Right renal cortex interstitium (tissue), 3 donors: ENCODE data around the gene PLPP1. TPM values are rescaled to one million over a fixed set of nuclear protein-coding genes. Genes with fewer than 3 reads are reported as not detected.

Experiments used
- DNase-seq, 3 donors: peaks; one replicate each; pipeline ENCODE4 v3.0.0-alpha.2; 2013; ENCODE audit warnings: low read depth in 3 of 3, low spot score in 2 of 3
- polyA plus RNA-seq, 3 donors: library from polyadenylated mRNA; unstranded; fragments of 120-200 nt; gene quantifications; one replicate each; pipeline ENCODE4 v1.2.1, GENCODE V29; 2013; ENCODE audit not compliant: insufficient read length in 3 of 3

Gene PLPP1
- polyA plus RNA-seq, 3 donors, result 81.1 to 95.3 (median 95.2) TPM

GRCh38 chr5:55415071-55415470 is 119.7 kb downstream of the PLPP1 start:
- no peak for DNase-seq

DNA sequence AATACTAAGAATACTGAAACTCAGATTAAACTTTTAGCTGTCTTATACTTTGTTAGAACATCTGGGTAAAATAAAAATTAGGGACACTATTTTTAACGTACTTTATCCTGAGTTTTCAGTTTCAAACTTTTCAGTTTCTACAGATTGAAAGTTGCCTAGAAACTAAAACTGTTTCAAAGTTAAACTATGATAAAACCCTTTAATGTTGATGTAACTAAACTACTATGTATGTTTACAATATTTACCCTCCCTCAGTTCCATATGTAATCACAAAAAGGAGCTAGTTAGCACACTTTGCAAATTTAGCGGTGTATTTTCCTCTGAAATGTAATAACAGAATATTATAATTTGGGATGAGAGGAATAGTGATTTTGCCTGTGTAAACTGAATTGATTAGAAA is 121.1 kb downstream of the PLPP1 start:
- DNase-seq, result no peak

GRCh38 chr5:55411876-55412275 is 122.9 kb downstream of the PLPP1 start:
- DNase-seq, result no peak

DNA sequence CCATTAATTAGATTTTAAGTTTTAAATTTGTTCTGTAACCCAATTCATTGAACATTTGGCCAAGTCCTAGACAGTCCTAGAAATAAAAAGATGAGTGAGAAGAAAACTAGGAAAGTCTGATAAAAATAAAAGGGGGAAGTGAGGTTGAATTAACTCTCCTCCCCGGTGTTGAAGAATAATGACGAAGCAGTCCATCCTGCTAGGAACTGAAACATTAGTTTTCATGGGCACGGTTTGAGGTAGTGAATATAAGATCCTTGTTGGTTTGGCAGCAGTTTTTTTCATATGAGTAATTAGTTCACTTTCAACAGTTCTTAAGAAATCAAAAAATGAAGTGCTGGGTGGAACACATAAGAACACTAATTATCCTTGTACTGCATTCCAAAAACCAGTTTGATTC is 123.9 kb downstream of the PLPP1 start:
- no peak for DNase-seq

- DNase-seq, result no peak
Observed at GRCh38 chr5:55409775-55410174, 125.0 kb downstream of the PLPP1 start.

DNA sequence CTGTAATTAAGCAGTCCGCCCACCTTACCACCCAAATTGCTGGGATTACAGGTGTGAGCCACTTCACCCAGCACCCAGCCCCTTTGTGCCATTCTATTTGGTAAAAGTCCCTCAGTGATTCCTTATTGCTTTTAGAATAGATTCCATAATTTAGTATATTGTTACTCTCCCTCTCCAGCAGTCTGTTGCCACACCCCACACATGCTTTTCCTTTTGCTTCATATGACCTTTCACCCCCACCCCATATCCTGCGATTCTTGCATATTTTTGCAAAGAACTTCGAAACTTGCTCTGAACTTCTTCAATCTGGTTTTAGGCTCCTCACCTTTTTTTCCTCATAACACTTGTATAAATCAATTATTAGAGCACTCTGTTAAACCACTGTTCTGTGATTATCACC is 126.8 kb downstream of the PLPP1 start:
- DNase-seq, result no peak

DNA sequence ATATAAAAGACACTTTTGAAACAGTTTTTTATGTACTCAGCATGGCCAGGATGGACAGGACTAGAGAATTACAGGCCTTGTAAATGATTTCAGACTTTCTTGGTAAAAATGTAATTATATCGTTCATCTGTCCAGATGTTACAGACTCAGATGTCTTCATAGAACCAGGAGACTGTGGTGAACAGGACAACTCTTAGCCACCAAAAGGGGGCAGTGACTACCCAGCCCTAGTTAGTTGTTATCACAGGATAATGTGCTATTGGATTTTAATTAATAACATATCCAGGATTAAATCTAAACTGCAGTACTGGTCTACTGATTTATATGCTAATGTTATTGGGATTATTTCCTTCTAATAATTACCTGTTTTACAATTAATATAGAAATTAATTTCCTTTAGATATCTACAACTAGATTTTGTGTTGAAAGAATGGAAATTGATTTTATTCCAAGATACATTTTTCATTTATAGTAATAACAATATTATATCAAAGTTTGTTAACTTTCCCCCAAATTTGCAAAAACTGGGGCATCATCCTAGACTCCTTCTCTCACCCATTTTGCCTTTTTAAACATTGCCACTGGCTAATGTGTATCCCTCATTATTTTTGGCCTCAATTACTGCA is 127.6 kb downstream of the PLPP1 start:
- DNase-seq, result no peak

DNA sequence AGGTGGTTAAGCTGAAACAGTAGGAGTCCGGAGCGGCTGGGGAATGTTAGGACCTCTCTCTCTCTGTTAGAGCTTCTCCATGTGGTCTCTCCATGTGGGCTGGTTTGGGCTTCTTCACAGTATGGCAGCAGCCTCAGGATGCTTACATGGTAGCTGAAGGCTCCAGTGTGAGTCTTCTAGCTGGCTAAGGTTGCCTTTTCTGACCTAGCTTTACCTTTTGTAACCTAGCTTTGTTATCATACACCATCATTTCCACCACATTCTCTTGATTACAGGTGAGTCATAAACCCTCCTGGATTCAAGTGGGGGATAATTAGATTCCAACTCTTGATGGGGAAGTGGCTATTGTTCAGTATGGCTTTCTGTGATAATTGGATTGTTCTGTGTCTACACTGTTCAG is 128.5 kb downstream of the PLPP1 start:
- no peak for DNase-seq

DNA sequence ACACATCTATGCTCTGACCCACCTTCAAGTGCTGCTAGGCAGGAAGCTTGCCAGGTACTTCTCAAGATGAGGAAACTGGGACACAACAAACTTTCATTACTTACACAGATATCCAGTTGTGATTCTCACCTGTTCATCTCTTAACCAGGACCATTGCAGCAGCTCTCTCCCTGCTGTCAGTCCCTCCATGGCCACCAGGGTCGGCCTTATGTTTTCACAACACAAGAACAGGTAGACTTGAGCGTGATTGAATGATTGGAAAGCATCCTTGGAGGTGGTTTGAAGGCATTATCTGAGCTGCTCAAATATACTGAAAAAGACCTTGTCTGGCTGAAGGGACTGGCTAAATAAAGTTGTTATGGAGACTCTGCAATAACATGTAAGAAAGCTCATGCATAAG is 132.6 kb downstream of the PLPP1 start:
- DNase-seq, result no peak

DNA sequence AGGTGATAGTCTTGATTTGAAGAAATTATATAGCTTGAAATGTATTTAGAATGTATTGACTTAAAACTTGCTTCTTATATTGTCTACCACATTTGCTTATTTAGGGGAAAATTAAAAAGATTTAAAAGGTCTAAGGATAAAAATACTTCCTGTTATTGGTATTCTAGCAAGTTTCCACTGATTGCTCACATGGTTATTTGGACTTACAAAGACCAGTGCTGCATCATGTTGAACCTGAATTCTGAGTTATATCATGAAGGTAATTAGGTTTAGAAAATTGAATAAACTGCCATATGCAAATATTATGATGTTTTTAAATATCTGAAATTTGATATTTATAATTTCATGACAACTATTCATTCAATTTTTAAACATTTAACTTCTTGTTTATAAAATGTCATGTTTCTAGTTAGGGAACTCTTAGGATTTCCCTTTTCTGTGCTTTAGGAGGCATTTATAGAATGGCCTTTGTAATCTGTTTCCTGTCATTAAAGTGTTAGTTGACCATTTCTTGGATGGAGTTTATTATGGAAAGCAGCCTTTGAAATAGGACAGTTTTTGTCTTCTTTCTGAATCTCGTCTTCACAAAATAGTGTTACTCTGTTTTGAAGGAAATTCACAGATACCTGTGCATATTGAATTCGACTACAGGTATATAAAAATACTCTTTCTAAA is 141.1 kb downstream of the PLPP1 start:
- no peak for DNase-seq

DNA sequence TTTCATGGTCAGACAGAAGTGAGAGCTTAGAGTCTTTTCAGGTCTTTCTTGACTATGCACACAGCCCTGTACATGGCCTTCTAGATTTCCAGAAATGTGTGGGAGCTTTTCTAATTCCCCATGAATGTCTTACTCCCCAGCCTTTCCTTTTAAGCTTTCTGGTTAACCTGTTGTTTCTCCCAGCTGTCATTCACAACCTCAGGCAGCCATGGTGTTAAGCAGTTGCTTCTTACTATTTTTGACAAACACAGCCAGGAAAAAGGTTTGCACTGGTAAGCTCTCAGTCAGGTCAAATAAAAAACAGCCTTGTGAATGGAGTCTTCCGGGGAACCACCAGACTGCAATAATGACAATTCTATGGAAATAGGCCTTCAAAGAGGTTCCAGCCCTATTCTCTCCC is 142.1 kb downstream of the PLPP1 start:
- DNase-seq, result no peak

GRCh38 chr5:55391707-55392106 is 143.1 kb downstream of the PLPP1 start:
- no peak for DNase-seq

DNA sequence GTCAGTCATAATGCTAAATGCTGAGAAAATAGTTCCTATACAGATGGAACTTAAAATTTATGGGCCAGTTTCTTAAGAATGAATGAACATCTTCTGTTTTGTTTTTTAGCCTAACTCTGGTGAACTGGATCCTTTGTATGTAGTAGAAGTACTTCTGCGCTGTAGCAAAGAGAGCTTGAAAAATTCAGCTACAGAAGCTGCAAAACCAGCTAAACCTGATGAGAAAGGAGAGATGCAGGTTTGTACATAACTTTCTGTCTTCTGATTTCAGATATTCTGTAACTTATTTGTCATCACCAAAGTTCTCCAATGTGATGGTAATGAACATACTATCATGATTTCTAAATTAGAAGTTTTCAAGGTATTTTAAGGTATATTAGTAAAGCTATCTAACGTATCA is 146.9 kb downstream of the PLPP1 start:
- DNase-seq, result no peak

DNA sequence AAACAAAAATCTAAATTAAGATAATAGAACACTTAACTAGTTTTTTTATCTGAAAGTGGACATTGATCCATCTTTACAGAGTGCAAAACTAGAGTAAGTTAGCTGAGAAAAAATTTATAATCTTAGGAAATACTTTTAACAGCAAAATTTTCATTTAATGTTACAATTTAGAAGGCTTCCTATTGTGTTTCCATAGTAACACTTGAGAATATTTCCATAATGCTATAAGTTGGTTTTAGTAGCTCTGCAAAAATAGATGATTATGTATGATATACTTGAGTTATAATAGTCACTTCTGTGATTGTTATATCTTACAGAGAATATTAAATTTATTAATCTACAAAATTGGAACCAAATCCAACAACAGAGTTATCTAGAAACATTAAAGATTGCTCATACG is 148.4 kb downstream of the PLPP1 start:
- DNase-seq, result no peak

DNA sequence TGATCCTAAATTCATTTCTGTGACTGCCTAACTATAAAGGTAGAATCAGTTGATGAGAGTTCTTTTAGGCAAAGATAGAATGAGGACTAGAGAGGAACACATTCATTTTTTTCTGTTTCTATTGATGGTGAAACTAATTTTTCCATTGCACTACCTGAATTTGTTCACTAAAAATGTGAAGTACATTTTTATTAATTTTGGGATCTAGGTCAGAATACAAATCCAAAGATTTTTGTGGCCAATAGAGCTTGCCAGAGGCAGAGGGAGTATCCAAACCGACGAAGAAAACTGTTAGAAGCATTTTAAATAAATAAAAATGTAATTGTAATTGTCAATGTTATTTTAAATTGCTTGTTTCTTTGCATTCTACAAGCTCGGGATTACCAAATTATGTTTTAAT is 148.9 kb downstream of the PLPP1 start:
- no peak for DNase-seq

DNA sequence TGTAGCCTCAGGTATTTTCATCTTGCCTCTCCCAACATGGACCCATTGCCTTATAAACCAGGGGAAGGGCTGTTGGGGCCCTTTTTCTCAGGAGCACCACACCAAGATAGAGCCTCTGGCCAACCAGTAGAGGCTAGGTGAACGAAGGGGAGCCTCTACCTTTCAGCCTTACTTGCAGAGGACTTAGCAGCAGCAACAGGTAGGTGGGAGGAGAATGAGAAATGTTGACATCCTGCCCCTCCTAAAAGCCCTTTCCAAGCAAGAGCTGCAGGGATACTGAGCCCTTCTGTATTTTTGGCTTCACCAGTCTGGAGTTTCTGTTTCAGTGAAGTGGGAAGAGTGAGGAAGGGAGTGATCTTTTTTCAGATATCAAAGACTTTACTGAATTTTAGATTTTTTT is 149.5 kb downstream of the PLPP1 start:
- DNase-seq, result no peak

GRCh38 chr5:55384072-55384471 is 150.7 kb downstream of the PLPP1 start:
- DNase-seq, result no peak

DNA sequence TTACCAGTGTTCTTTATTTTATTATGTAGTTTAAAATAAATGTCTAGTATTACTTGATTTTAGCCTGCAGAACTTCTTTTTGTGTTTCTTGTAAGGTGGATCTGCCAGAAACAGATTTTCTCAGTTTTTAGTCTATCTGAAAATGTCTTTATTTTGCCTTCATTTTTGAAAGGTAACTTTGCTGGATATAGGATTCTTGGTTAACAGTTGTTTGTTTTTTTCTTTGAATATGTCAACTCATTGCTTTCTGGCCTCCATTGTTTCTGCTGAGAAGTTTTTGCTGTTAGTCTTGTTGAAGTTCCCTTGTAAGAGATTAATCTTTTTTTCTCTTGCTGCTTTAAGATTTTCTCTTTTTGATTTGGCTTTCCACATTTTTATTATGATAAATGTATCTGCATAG is 151.5 kb downstream of the PLPP1 start:
- DNase-seq, result no peak

DNA sequence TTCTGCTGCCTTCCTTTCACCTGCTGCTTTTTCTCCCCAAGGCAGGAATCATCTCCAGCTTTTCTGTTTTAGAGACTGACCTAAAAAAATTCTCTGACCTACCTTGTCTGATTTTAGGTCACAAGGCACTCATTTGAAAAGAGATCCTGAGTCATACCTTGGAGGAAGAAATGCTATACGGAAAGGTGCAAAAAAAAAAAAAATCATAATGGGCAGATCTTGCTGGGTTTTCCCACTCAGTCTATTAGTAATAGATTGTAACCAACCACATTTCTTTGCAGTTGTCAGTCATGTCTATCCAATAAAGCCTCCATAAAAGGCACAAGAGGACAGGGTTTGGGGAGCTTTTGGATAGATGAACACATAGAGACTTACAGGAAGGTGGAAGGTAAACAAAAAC is 157.0 kb downstream of the PLPP1 start:
- no peak for DNase-seq
